GM18858 (cell line): ENCODE results near the gene PDE1A.

Experiments
- ATAC-seq: cut with Tn5 transposase; IDR thresholded peaks from one replicate; pipeline ENCODE4 v1.9.1; 2021; ENCODE audit not compliant: unreplicated experiment

The PDE1A gene

GRCh38 chr2:182359990-182360662 is 66.7 kb downstream of the PDE1A start:
- ATAC-seq, result no peak

DNA sequence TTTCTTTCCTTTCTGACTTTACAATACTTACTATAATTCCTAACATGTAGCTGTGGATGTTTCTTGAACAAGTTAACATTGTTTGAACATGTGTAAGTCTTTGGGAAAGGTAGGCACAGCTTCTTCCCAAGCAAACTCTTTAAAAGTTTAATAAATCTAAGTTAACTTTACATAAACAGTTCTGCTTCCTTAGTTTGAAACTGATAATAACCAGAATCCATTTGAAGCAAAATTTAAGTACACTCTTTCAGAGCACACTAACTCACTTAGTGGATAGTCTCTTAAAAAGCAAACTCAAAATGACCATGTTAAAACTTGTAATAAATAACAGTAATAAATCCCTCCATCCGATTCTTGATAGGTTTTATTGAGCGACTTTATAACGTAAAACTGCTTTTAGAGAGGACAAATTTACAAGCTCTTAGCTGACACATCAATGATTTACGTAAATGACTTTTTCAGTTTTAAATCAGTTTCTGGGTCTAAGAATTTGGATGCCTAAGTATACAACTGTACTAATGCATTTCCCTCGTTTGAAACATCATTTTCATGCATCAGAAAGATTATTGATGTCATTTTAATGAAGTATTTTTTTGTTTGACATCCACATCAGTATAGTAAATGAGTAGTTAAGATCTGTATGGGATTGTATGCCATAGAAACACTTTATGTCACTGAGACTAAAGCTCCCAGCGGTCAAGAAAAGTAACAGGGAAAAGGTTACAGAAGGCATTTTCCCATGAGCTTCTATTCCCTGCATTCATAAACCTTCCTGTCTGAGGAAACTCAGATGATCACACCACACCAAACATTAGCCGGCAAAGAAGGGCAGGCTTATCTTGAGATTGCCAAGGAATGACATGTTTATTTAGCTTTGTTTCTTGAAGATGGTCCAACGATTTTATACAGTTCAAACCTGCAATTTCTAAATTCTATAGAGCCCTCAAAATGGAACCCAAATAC is 67.5 kb downstream of the PDE1A start:
- no peak for ATAC-seq

DNA sequence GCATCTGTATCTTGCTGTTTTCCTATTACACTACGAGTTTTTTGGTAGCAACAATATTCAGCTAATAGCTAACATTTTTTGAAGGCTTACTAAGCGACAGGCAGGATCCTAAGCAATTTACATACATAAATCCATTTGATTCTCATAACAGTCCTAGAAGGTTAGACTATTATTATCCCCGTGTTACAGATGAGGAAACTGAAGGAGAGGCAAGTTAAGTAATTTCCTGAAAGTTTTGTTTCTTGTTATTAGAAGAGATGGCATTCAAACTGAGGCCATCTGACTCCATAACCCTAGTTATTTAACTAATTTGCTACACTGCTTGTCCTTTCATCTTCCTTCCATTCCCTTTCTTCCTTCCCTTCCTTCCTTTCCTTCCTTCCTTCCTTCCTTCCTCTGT is 68.2 kb downstream of the PDE1A start:
- ATAC-seq, result no peak

DNA sequence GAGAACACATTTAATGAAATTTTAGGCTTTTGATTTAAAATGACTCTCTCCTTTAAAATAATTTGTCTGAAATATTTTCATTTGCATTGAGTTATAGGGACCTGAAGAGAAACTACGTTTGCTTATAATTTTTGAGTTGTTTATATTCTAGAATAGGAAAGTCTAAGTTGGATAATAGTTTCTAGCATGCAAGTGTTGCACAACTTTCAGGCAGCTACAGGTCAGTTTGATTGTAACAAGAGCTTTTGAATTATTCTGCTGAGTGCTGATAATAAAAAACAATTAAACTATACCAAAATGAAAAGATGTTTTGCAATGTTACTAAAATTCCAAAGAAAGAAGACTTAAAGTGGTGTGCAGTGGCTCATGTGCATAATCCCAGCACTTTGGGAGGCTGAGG is 71.0 kb downstream of the PDE1A start:
- ATAC-seq, result no peak

GRCh38 chr2:182351427-182351826 is 75.4 kb downstream of the PDE1A start:
- ATAC-seq, result no peak

DNA sequence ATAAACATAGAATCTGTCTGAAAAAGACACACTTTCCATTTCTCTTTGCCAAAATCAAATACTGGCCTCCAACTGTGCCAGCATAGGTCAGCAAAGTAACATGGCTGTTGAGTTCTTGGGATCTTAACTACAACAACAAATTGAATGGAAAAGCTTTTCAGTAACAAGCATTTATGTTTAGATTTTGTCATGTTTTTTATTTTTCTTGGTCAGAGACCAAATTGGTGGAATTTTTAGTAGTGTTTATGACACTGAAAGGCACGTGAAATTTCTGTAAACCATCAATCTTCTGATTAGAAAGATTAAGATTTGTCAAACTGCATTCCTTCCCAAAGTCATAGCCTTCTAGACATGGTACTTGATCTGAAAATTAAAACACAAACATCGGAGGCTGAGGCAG is 77.6 kb downstream of the PDE1A start:
- ATAC-seq, result no peak

DNA sequence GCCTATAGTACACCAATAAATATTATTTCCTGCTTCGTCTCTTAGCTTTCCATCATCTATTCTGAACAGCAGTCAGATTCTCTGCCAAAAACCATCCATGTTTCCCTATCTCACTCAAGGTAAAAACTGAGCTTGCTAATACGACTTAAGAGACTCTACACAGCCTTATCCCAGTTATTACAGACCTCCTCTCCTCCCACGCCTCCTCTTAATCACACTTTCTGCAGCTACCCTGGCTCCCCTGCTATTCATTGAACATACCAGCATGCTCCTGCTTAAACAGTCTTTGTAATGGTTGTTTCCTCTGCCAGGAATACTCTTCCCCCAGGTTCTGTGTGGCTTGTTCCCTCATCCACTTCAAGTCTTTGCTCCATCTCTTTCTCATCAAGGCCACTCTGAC is 81.5 kb downstream of the PDE1A start:
- ATAC-seq, result no peak

GRCh38 chr2:182330451-182331305 is 96.2 kb downstream of the PDE1A start:
- ATAC-seq, result no peak

GRCh38 chr2:182324665-182325064 is 102.2 kb downstream of the PDE1A start:
- ATAC-seq, result no peak

GRCh38 chr2:182321096-182321495 is 105.7 kb downstream of the PDE1A start:
- ATAC-seq, result no peak

GRCh38 chr2:182319556-182320505 is 107.0 kb downstream of the PDE1A start:
- ATAC-seq, result no peak

DNA sequence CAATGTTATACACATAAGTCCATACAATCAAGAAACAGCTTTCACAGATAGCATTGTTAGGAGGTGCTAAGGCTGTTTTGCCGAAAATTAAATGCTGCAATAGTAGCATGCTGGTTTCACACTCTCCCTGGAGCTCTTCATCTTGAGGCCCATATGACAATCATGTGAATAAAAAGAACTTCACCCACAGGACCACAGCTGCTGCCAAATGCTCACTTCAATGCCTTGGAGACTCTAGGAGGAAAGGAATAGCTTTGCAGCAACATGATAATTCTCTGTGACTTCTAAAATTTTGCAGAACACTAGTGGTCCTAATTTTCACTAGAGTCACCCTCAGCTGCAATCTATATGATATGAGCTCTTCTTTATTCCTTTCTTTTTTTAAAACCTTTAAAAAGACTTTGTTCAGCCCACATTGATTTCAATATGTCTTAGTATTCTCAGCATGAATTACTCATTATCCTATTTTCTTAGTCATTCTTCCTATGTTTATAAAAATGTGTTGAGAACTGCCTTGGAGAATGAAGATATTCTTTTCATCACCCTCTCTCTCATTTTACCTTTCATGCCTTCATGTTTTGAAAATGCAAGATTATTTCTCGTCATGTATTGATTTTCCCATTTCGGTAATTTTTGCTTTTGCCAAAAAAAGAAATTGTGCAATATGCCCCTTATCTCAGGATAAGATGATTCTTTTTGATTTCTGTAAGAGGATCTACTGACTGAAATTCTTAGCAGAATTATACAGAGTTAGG is 108.2 kb downstream of the PDE1A start:
- no peak for ATAC-seq

GRCh38 chr2:182316950-182317349 is 109.9 kb downstream of the PDE1A start:
- no peak for ATAC-seq

DNA sequence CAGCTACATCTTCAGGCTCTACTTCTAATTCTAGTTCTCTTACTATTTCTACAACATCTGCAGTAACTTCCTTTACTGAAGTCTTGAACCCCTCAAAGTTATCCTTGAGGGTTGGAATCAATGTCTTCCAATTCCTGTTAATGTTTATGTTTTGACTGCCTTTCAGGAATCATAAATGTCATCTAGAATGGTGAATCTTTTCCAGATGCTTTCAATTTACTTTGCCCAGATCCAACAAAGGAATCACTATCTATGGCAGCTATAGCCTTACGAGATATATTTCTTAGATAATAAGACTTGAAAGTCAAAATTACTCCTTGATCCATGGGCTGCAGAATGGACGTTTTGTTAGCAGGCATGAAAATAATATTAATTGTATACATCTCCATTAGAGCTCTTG is 123.9 kb downstream of the PDE1A start:
- ATAC-seq, result no peak

DNA sequence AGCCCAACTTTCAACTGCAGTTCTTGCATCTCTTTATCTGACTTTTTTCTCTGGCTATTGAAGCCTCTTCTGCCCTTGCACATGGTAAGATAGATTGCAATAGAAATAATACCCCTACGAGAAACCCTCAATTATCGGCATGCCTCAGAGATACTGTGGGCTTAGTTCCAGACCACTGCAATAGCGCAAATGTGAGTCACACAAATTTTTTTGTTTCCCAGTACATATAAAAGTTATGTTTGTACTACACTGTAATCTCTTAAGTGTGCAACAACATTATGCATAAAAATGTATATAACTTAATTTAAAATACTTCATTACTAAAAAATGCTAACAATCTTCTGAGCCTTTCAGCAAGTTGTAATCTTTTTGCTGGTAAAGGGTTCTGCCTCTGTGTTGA is 124.7 kb downstream of the PDE1A start:
- ATAC-seq, result no peak

- no peak for ATAC-seq
Measured at GRCh38 chr2:182301093-182301492, 125.7 kb downstream of the PDE1A start.

- no peak for ATAC-seq
Measured at GRCh38 chr2:182300608-182301007, 126.2 kb downstream of the PDE1A start.

GRCh38 chr2:182299632-182300031 is 127.2 kb downstream of the PDE1A start:
- no peak for ATAC-seq

DNA sequence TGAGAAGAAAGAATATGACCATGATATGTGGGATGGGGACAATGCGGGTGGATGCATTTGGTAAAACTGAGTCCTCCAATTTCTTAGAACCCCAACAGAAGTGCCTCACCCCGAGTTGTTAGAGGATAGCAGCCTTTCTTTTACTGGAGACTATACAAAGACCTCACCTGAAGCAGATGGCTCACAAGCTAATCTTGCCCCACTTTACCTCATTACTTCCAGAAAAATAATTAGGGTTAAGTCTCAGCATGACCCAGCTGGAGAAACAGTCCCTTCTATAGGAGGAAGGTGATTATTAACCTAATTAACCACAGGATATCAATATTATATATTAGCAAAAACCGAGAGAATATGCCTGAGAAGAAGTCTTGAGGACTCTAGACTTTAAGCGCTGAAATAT is 128.4 kb downstream of the PDE1A start:
- no peak for ATAC-seq

GRCh38 chr2:182291296-182291695 is 135.5 kb downstream of the PDE1A start:
- ATAC-seq, result no peak
